Fibroblast of pulmonary artery (primary cell): ENCODE measurements around the gene PHLDB2.

Experiments used
- DNase-seq: peaks from one replicate; pipeline ENCODE4 v3.0.0-alpha.2; 2010; ENCODE audit warnings: low read depth
- H3K4me3 ChIP-seq: replicated peaks from 2 replicates; pipeline ENCODE4 v1.5.1; 2011; ENCODE audit warnings: low read depth, mild to moderate bottlenecking, control low read depth, low read length, moderate library complexity
- TF ChIP-seq, protein P1 (sequence below): IDR thresholded peaks from 2 replicates; pipeline ENCODE4 v1.5.1; 2011; ENCODE audit warnings: mild to moderate bottlenecking, control low read depth, low read length, inconsistent platforms; ENCODE audit errors: missing control alignments

The PHLDB2 gene

DNA sequence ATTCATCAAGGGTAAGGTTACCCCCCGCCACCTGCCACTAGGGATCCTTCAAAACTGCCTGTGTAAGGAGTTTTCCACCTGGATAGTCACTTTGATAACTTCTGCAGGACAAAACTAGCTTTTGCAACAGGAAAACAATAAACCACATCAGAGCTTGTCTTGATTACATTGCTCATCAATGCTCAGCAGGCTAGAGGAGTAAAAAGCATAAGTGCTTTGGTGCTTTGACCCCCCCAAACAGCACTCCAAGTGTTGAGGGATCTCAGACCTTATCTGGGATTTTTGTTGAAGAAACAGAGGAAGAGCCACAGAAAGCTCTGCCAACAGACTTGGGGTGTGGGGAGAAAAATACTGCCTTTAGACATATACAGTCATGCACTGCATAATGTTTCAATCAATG lies 10.8 kb upstream of the PHLDB2 start:
- TF ChIP-seq, protein P1, sequence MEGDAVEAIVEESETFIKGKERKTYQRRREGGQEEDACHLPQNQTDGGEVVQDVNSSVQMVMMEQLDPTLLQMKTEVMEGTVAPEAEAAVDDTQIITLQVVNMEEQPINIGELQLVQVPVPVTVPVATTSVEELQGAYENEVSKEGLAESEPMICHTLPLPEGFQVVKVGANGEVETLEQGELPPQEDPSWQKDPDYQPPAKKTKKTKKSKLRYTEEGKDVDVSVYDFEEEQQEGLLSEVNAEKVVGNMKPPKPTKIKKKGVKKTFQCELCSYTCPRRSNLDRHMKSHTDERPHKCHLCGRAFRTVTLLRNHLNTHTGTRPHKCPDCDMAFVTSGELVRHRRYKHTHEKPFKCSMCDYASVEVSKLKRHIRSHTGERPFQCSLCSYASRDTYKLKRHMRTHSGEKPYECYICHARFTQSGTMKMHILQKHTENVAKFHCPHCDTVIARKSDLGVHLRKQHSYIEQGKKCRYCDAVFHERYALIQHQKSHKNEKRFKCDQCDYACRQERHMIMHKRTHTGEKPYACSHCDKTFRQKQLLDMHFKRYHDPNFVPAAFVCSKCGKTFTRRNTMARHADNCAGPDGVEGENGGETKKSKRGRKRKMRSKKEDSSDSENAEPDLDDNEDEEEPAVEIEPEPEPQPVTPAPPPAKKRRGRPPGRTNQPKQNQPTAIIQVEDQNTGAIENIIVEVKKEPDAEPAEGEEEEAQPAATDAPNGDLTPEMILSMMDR, result no peak
- no peak for DNase-seq
- no peak overlapping the region for H3K4me3 ChIP-seq

DNA sequence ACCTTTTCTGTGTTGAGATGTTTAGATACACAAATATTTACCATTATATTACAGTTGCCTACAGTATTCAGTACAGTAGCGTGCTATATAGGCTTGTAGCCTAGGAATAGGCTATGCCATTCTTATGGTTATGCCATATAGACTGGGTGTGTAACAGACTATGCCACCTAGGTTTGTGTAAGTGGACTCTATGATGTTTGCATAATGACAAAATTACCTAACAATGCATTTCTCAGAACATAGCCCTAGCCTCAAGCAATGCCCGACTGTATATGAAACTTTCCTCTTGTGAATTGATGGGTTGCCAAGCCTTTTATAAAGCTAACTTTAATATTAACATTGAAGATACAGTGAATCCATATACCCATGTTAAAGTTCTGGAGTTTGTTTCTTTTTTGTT lies 10.3 kb upstream of the PHLDB2 start:
- DNase-seq, result no peak
- no peak overlapping the region for H3K4me3 ChIP-seq
- TF ChIP-seq, protein P1, result no peak

DNA sequence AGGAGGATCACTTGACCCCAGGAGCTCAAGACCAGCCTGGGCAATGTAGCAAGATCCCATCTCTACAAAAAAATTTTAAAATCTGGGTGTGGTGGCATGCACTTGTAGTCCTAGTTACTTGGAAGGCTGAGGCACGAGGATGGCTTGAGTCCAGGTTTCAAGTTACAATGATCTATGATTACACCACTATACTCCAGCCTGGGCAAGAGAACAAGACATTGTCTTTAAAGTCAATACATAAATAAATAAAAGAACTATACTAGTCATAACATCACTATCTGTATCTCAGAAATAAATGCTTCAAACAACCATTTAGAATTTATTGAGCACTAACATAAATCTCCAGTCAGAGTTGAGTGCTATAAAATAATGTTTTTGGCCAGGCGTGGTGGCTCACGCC lies 8.5 kb upstream of the PHLDB2 start:
- TF ChIP-seq, protein P1, result no peak
- DNase-seq, result peak; percentile 82
- H3K4me3 ChIP-seq, result no peak overlapping the region

DNA sequence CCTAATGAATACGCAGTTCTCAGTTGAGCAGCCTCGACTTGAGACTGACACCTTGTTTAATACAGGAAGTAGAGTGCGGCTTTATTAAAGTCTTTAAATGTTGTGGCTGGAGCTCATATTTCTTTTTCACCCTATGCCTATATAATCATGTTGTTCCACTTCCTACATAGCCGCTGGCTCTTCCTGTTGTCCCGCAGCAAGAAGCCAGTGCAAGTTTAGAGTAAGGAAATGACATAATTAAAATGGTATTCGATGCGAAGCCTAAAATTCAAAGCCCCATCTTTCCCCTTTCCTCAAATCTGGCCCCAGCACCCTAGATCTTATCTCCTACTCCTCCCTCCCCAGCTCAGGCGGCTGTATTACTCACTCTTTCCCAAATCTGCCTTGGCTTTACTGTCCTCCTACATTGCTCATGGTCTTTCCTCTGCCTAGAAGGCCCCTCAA lies 7.5 kb upstream of the PHLDB2 start:
- H3K4me3 ChIP-seq, result no peak overlapping the region
- peak; percentile 89 for DNase-seq
- TF ChIP-seq, protein P1, result no peak

DNA sequence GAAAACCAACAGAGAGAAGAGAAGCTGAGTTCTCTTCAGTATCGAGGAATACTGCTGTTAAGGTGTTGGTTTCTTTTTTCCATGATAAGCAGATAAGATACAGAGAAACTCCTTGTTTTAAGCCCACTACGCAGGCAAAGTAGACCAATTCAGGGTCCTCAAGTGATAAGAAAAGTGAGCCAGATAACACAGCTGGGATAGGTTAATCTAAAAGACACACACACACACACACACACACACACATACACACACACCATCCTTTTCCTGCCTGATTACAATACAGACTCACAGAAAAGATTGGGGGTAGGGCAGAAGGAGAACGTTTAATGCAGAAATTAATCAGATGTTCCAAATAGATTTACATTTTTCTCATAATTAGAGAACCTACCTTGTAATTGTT lies 6.5 kb upstream of the PHLDB2 start:
- DNase-seq, result peak; percentile 56
- TF ChIP-seq, protein P1, result no peak
- H3K4me3 ChIP-seq, result no peak overlapping the region

DNA sequence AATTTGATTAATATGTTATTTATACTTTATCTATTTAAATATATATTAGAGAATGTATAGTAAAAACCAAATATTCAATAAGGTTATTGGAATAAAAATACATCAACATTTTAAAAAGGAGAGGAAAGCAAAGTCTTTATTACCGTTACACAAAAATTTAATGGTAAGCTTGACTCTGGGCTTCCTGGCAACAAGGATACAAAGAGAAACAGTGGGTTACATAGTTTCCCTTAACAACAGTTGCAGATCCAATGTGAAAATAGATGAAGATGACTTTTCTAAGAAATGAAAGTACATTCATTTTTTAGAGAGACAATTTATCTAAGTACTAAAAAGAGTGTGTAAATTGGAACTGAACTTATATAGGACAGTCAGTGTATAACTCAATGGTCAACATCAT lies 6.0 kb upstream of the PHLDB2 start:
- TF ChIP-seq, protein P1, result no peak

DNA sequence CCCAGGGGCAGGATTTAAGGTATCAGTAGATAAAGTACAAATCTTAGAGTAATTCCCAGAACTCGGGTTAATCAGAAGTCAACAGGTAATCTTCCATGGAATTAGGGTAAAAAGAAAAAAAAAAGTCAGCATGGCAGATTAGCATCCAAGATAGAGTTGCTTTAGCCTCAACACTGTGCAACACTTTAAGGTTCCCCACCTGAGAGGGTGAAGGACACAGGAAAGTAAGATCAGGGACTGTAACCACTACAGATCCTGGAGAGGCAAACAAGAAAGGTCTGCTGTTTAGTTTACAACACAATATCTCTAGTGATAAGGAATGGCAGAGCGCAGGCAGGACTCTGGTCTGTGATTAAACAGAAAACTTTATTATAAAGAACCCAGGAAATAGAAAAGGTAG lies 4.1 kb upstream of the PHLDB2 start:
- TF ChIP-seq, protein P1, result no peak
- DNase-seq, result no peak

More for the DNA sequence above, 6.0 kb upstream of the PHLDB2 start:
- no peak for DNase-seq
- no peak overlapping the region for H3K4me3 ChIP-seq

More for the DNA sequence above, 4.1 kb upstream of the PHLDB2 start:
- H3K4me3 ChIP-seq, result no peak overlapping the region
